CD14-positive monocyte (primary cell): ENCODE results near the gene BDH1. TPM values are rescaled to one million over a fixed set of nuclear protein-coding genes. Genes with fewer than 3 reads are reported as not detected.

Experiments used
- DNase-seq, 3 donors: peaks; one replicate each; pipeline ENCODE4 v3.0.0-alpha.2; 2011 to 2022
- H2AFZ ChIP-seq: 2 replicates; pipeline ENCODE4 v1.6.0; 2012; ENCODE audit warnings: mild to moderate bottlenecking, low read depth, low read length, inconsistent platforms; ENCODE audit not compliant: insufficient read depth, poor library complexity, severe bottlenecking
- H3K27ac ChIP-seq, 2 donors: 1 replicate in 1 of 2; 2 replicates in 1 of 2; pipeline ENCODE4 v1.5.1; 2012 to 2013; ENCODE audit warnings: low read length in 2 of 2, control low read depth in 1 of 2, inconsistent platforms in 1 of 2, low read depth in 1 of 2, mild to moderate bottlenecking in 1 of 2
- H3K27me3 ChIP-seq, 2 donors: one replicate each; pipeline versions ENCODE4 v1.6.0 to v1.6.1; 2011 to 2013; ENCODE audit warnings: low read length in 2 of 2; ENCODE audit not compliant: control insufficient read depth in 2 of 2, insufficient read depth in 2 of 2
- H3K36me3 ChIP-seq, 2 donors: replicated peaks in 1 of 2; 1 replicate in 1 of 2; 2 replicates in 1 of 2; pipeline versions ENCODE4 v1.5.1 to v1.6.1; 2012 to 2013; ENCODE audit warnings: low read length in 2 of 2, control low read depth in 1 of 2, inconsistent platforms in 1 of 2, mild to moderate bottlenecking in 1 of 2; ENCODE audit not compliant: insufficient read depth in 2 of 2, control insufficient read depth in 1 of 2
- H3K4me1 ChIP-seq, 2 donors: 1 replicate in 1 of 2; 2 replicates in 1 of 2; pipeline versions ENCODE4 v1.5.1 to v1.6.1; 2012 to 2013; ENCODE audit warnings: low read length in 2 of 2, control low read depth in 1 of 2, inconsistent platforms in 1 of 2, mild to moderate bottlenecking in 1 of 2, moderate library complexity in 1 of 2; ENCODE audit not compliant: insufficient read depth in 2 of 2, control insufficient read depth in 1 of 2
- H3K4me2 ChIP-seq: replicated peaks from 2 replicates; pipeline ENCODE3; 2012; ENCODE audit warnings: low read length, moderate library complexity, mild to moderate bottlenecking; ENCODE audit not compliant: poor library complexity, severe bottlenecking; ENCODE audit errors: extremely low read depth
- H3K4me3 ChIP-seq, 3 experiments: fragments of 200-600 bp in 1 of 3; sonication (generic) in 1 of 3; replicated peaks in 1 of 3; 1 replicate in 2 of 3; 2 replicates in 1 of 3; pipeline ENCODE4 v1.5.1; 2011 to 2013; ENCODE audit warnings: low read length in 3 of 3, mild to moderate bottlenecking in 3 of 3, control low read depth in 2 of 3, low read depth in 2 of 3, inconsistent platforms in 1 of 3, moderate library complexity in 1 of 3
- H3K79me2 ChIP-seq: 2 replicates; pipeline ENCODE4 v1.6.0; 2012; ENCODE audit warnings: mild to moderate bottlenecking, control low read depth, inconsistent platforms, low read length, moderate library complexity; ENCODE audit not compliant: insufficient read depth
- H3K9ac ChIP-seq: 2 replicates; pipeline ENCODE4 v1.6.0; 2017; ENCODE audit warnings: low read length, mild to moderate bottlenecking; ENCODE audit not compliant: insufficient read depth, poor library complexity, severe bottlenecking
- H3K9me3 ChIP-seq, 2 donors: replicated peaks in 1 of 2; 1 replicate in 1 of 2; 2 replicates in 1 of 2; pipeline versions ENCODE4 v1.5.1 to v1.6.1; 2012 to 2013; ENCODE audit warnings: low read length in 2 of 2, control low read depth in 1 of 2; ENCODE audit not compliant: control insufficient read depth in 1 of 2, insufficient read depth in 1 of 2
- H4K20me1 ChIP-seq: 2 replicates; pipeline ENCODE4 v1.6.0; 2012; ENCODE audit warnings: mild to moderate bottlenecking, low read length, control low read depth, moderate library complexity; ENCODE audit not compliant: insufficient read depth
- H3K27ac Mint-ChIP-seq, 7 donors: one replicate each; pipeline ENCODE4 v1.8.0; 2020; ENCODE audit warnings: mild to moderate bottlenecking in 7 of 7, mixed read lengths in 7 of 7, moderate library complexity in 6 of 7, inconsistent platforms in 2 of 7
- H3K27me3 Mint-ChIP-seq, 3 donors: one replicate each; pipeline ENCODE4 v1.8.0; 2021 to 2022; ENCODE audit warnings: low read depth in 3 of 3, mild to moderate bottlenecking in 3 of 3, mixed read lengths in 3 of 3, moderate library complexity in 3 of 3, inconsistent platforms in 1 of 3
- H3K36me3 Mint-ChIP-seq, 2 donors: one replicate each; pipeline ENCODE4 v1.8.0; 2020; ENCODE audit warnings: mixed read lengths in 2 of 2, inconsistent platforms in 1 of 2, mild to moderate bottlenecking in 1 of 2
- H3K4me1 Mint-ChIP-seq: one replicate; pipeline ENCODE4 v1.8.0; 2020; ENCODE audit warnings: mild to moderate bottlenecking, mixed read lengths
- H3K4me3 Mint-ChIP-seq, 2 donors: one replicate each; pipeline ENCODE4 v1.8.0; 2020; ENCODE audit warnings: mild to moderate bottlenecking in 2 of 2, mixed read lengths in 2 of 2, moderate library complexity in 1 of 2
- H3K9me3 Mint-ChIP-seq, 7 donors: one replicate each; pipeline ENCODE4 v1.8.0; 2020 to 2022; ENCODE audit warnings: mixed read lengths in 7 of 7, mild to moderate bottlenecking in 6 of 7, moderate library complexity in 6 of 7, inconsistent platforms in 2 of 7
- CTCF ChIP-seq: fragments of 200-600 bp; IDR thresholded peaks from one replicate; pipeline ENCODE4 v1.8.0; 2022; ENCODE audit warnings: antibody characterized with exemption, mild to moderate bottlenecking
- WGBS: methylation state at CpG from one replicate; pipeline ENCODE4 v1.1.5; 2013; ENCODE audit warnings: missing lambda C conversion rate; ENCODE audit not compliant: insufficient coverage; 5-methylcytosine and 5-hydroxymethylcytosine counted together
- intact Hi-C, 2 donors: fragments of 100-400 bp; cut with micrococcal nuclease; formaldehyde crosslinking; loops; one replicate each; pipeline versions ENCODE4 v1.15.0 to v1.15.1; 2023
- polyA plus RNA-seq, 3 donors: library from polyadenylated mRNA; depleted of rRNA in 1 of 3; unstranded in 2 of 3; stranded (reverse) in 1 of 3; fragments of 300-500 nt in 2 of 3; fragments of >200 nt in 1 of 3; fragmentation: Illumina TruSeq in 2 of 3; gene quantifications; 1 replicate in 2 of 3; 2 replicates in 1 of 3; pipeline ENCODE4 v1.2.3, GENCODE V29; 2012 to 2021
- small RNA-seq: library from RNA; depleted of rRNA; stranded (forward); fragments of <200 nt; gene quantifications from one replicate; pipeline ENCODE3, GENCODE V24; 2012; ENCODE audit warnings: low read depth; ENCODE audit not compliant: insufficient read length

The BDH1 gene
- polyA plus RNA-seq, 3 donors: 2.8 to 5.3 (median 5.2) TPM

- Histone ChIP-seq H3K9ac (no peak overlapping the region), H3K36me3 (no peaks in the 10 kb centered on the region), H3K4me2 (no peak overlapping the region), H3K9me3 (no peaks in the 10 kb centered on the region), H4K20me1 (no peaks in the 10 kb centered on the region), H3K27me3 (peaks cover 0 to 2% of the 10 kb centered on the region in 2 donors), H3K4me1 (peaks cover 18 to 20% of the 10 kb centered on the region in 2 donors), H3K79me2 (no peaks in the 10 kb centered on the region), H2AFZ (no peak overlapping the region), H3K27ac (no peak overlapping the region), H3K4me3 (no peak overlapping the region)
- H3K27me3 Mint-ChIP-seq: peaks cover 6 to 29% (median 13%) of the 10 kb centered on the region in 3 donors
- no peaks in the 10 kb centered on the region for H3K36me3 Mint-ChIP-seq
- H3K27ac Mint-ChIP-seq: no peak overlapping the region
- WGBS: 86% methylated on average over 2 of the region's 6 CpGs
- H3K9me3 Mint-ChIP-seq: peaks cover 0 to 9% (median 0%) of the 10 kb centered on the region in 7 donors
- TF ChIP-seq CTCF: no peak
- no peak overlapping the region for H3K4me3 Mint-ChIP-seq
- peaks cover 17% of the 10 kb centered on the region for H3K4me1 Mint-ChIP-seq
- DNase-seq: no peak
- intact Hi-C loops: loop anchor here in 1 of 2 donors (5.0 kb wide), 1 partner anchor 153 kb away; no protein-coding TSS in a partner anchor
Observed at GRCh38 chr3:197460639-197461038, 95.1 kb downstream of the BDH1 start.

GRCh38 chr3:197460002-197460401, 95.8 kb downstream of the BDH1 start:
- peaks cover 0 to 2% of the 10 kb centered on the region in 2 donors for H3K27me3 ChIP-seq
- H3K9ac ChIP-seq: no peak overlapping the region
- H4K20me1 ChIP-seq: no peaks in the 10 kb centered on the region
- H3K36me3 ChIP-seq: no peaks in the 10 kb centered on the region
- no peaks in the 10 kb centered on the region for H3K9me3 ChIP-seq
- DNase-seq: no peak
- Mint-ChIP-seq H3K27ac (peak overlapping the region in 1 of 7 donors; percentile 8), H3K27me3 (peaks cover 9 to 32% (median 19%) of the 10 kb centered on the region in 3 donors), H3K4me3 (no peak overlapping the region), H3K9me3 (peaks cover 0 to 9% (median 0%) of the 10 kb centered on the region in 7 donors), H3K4me1 (peaks cover 20% of the 10 kb centered on the region), H3K36me3 (no peaks in the 10 kb centered on the region)
- no peaks in the 10 kb centered on the region for H3K79me2 ChIP-seq
- H3K4me1 ChIP-seq: peaks cover 18 to 20% of the 10 kb centered on the region in 2 donors
- no peak overlapping the region for H3K4me2 ChIP-seq
- intact Hi-C loops: loop anchor here in 1 of 2 donors (5.0 kb wide), 1 partner anchor 153 kb away; no protein-coding TSS in a partner anchor
- H2AFZ ChIP-seq: no peak overlapping the region
- H3K4me3 ChIP-seq: no peak overlapping the region
- TF ChIP-seq CTCF: no peak
- no peak overlapping the region for H3K27ac ChIP-seq
- no CpG with 5 or more reads among the region's 13 CpGs for WGBS

Small RNA genes lying within 50 kb of the gene (small RNA-seq; reads per million reads assigned to genes)
- gene AC132008.1: not detected

Other genes with a start within 250 kb of the BDH1 start
- 10 to 100 TPM in 2 of 3 donors, 1 to 10 TPM in 1; 8.6 to 37.9 (median 13.5) TPM for gene RUBCN, start 180.9 kb upstream of the BDH1 start, polyA plus RNA-seq
- gene FYTTD1, start 193.9 kb upstream of the BDH1 start, polyA plus RNA-seq: 10 to 100 TPM; 11.5 to 73.2 (median 59.4) TPM
- gene LRCH3, start 235.3 kb upstream of the BDH1 start, polyA plus RNA-seq: 10 to 100 TPM in 1 of 3 donors, 1 to 10 TPM in 2; 4.1 to 19.4 (median 7.4) TPM